Pancreas (tissue), 10 donors: Measurements from ENCODE around the gene NRSN1. TPM values are rescaled to one million over a fixed set of nuclear protein-coding genes. Genes with fewer than 3 reads are reported as not detected.
A peak's percentile ranks its signal among the peaks of the same experiment; 100 is the strongest.

Experiments
- ATAC-seq, 4 donors: fragments of 200-7000 bp; cut with Tn5 transposase; one replicate each; pipeline versions ENCODE4 v1.8.0 to v1.9.1; 2020; ENCODE audit warnings: mild to moderate bottlenecking in 4 of 4, moderate library complexity in 4 of 4
- DNase-seq, 6 donors: peaks; one replicate each; pipeline ENCODE4 v3.0.0-alpha.2; 2020
- FAIRE-seq: peaks from 2 replicates; lab custom pipeline; 2012; peaks lifted over from hg19 to GRCh38; lab: Jason Lieb, UNC
- H3K27ac ChIP-seq, 4 donors: fragments of 200-600 bp; sonication (generic); 1 replicate in 3 of 4; 2 replicates in 1 of 4; pipeline versions ENCODE4 v1.5.0 to v1.8.0; 2020
- H3K27me3 ChIP-seq, 4 donors: fragments of 200-600 bp; one replicate each; pipeline ENCODE4 v1.8.0; 2021
- H3K36me3 ChIP-seq, 3 donors: fragments of 200-600 bp; sonication (generic) in 1 of 3; one replicate each; pipeline versions ENCODE4 v1.5.0 to v1.8.0; 2020 to 2021
- H3K4me1 ChIP-seq, 3 donors: fragments of 200-600 bp; one replicate each; pipeline ENCODE4 v1.8.0; 2021
- H3K4me3 ChIP-seq, 4 donors: fragments of 200-600 bp; sonication (generic) in 2 of 4; one replicate each; pipeline versions ENCODE4 v1.5.0 to v1.8.0; 2020 to 2021
- H3K9me3 ChIP-seq, 4 donors: fragments of 200-600 bp; one replicate each; pipeline ENCODE4 v1.8.0; 2021
- CTCF ChIP-seq, 4 donors: fragments of 200-600 bp; sonication (generic) in 3 of 4; IDR thresholded peaks; one replicate each; pipeline versions ENCODE4 v1.5.0 to v1.8.0; 2021; ENCODE audit warnings: antibody characterized with exemption in 4 of 4
- WGBS, 2 donors: extraction: QIAGEN DNeasy Blood & Tissue Kit; methylation state at CpG; one replicate each; pipeline ENCODE4 v1.1.7; 2013; 5-methylcytosine and 5-hydroxymethylcytosine counted together
- intact Hi-C, 3 donors: fragments of 100-400 bp; cut with DNase I; formaldehyde crosslinking; loops; one replicate each; pipeline versions ENCODE4 v1.11.1 to v1.14.2; 2022
- polyA plus RNA-seq, 2 donors: library from polyadenylated mRNA; stranded (reverse); fragments of 200-250 nt; gene quantifications; one replicate each; pipeline ENCODE4 v1.2.3, GENCODE V29; 2013
- total RNA-seq, 6 donors: library from RNA; stranded (reverse); fragmentation: NEBNext Ultra II Directional in 4 of 6; extraction: Animal tissue kit (Norgen Biotek cat#: 25700) in 4 of 6; gene quantifications; one replicate each; pipeline versions ENCODE4 v1.2.1 to v1.2.4, GENCODE V29; 2021 to 2023
- donor health status: healthy with polysubstance abuse.
- donor health status: DM: no; HTN: no; CAD: no; lungs with moderate emphysema.
- donor health status: DM: no; HTN: no; CAD: no.
- donor health status: control.
- donor health status: control.
- donor health status: Bipolar disorder and iron deficiency.
- donor health status: DM: yes; HTN: yes; CAD: no.
- donor health status: DM: no; HTN: no; CAD: no.
- donor health status: DM: no; HTN: no; CAD: no.
- donor health status: DM: yes; HTN: yes; CAD: no.

The NRSN1 gene, protein sequence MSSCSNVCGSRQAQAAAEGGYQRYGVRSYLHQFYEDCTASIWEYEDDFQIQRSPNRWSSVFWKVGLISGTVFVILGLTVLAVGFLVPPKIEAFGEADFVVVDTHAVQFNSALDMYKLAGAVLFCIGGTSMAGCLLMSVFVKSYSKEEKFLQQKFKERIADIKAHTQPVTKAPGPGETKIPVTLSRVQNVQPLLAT
- total RNA-seq: under 1 TPM in 5 of 6 donors, not detected in 1; 0.12 to 0.37 (median 0.28) TPM
- polyA plus RNA-seq: 1 to 10 TPM in 1 of 2 donors, under 1 TPM in 1; 0.23 to 1.2 TPM

GRCh38 chr6:24125980-24126379 is at the start of gene NRSN1:
NRSN1 (plus strand) TSS chr6:24126215; CDS start chr6:24134328, 8,113 bp downstream.
- H3K36me3 ChIP-seq: no peaks in the 10 kb centered on the region
- no peaks in the 10 kb centered on the region for H3K4me1 ChIP-seq
- ATAC-seq (peak; percentile 67 to 84 (median 74)), DNase-seq (peak; percentile 2 to 71 (median 27)), FAIRE-seq (no peak)
- peak within 1 kb of the TSS in 2 of 4 donors; percentile 8 to 20 for H3K4me3 ChIP-seq
- 3 to 6% methylated on average over 30 to 37 of the region's 37 CpGs for WGBS, 2 donors
- intact Hi-C loops: no loop called here
- H3K27me3 ChIP-seq: no peaks in the 10 kb centered on the region
- TF ChIP-seq CTCF (IDR thresholded peaks at IDR 0.05): no peak
- H3K9me3 ChIP-seq: no peaks in the 10 kb centered on the region
- H3K27ac ChIP-seq: no peak within 1 kb of the TSS

- intact Hi-C loops: no loop called here
- WGBS, 2 donors: 59 to 76% methylated on average over 3 of the region's 3 CpGs
- Histone ChIP-seq H3K36me3 (no peaks in the 10 kb centered on the region), H3K9me3 (no peaks in the 10 kb centered on the region), H3K27me3 (no peaks in the 10 kb centered on the region), H3K4me3 (no peak overlapping the region), H3K4me1 (no peaks in the 10 kb centered on the region), H3K27ac (no peak overlapping the region)
- FAIRE-seq: no peak
- no peak for ATAC-seq
- no peak for DNase-seq
- TF ChIP-seq CTCF (IDR thresholded peaks at IDR 0.05): no peak
Measured at GRCh38 chr6:24078200-24078599, 47.8 kb upstream of the NRSN1 start.

- TF ChIP-seq CTCF (IDR thresholded peaks at IDR 0.05): no peak
- Histone ChIP-seq H3K27ac (no peak overlapping the region), H3K27me3 (no peaks in the 10 kb centered on the region), H3K4me3 (no peak overlapping the region), H3K36me3 (no peaks in the 10 kb centered on the region), H3K4me1 (no peaks in the 10 kb centered on the region), H3K9me3 (no peaks in the 10 kb centered on the region)
- intact Hi-C loops: no loop called here
- DNase-seq (no peak), ATAC-seq (no peak), FAIRE-seq (no peak)
- WGBS, 2 donors: 55 to 71% methylated on average over 2 of the region's 2 CpGs
Measured at GRCh38 chr6:24079076-24079475, 46.9 kb upstream of the NRSN1 start.

DNA sequence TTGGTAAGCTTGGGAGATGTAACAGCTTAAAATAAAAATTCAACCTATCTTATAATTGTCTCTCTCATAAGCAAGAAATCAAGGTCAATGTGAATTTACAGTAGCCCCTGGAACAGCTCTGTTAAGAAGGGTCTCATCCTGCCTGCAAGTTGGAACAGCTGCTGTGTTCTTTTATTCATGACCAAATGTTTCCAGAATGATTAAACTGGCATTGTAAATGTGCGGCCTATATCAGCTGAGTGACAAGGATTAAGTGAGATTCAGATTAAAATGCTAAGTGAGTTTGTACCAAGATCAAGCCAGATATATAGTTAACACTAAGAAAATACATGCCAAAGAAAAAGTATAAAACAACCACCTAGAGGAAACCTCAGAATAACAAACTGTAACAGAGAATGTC is 45.3 kb upstream of the NRSN1 start:
- H3K27ac ChIP-seq: no peak overlapping the region
- no peak for DNase-seq
- 23 to 31% methylated on average over 1 of the region's 1 CpG for WGBS, 2 donors
- no peaks in the 10 kb centered on the region for H3K9me3 ChIP-seq
- H3K27me3 ChIP-seq: no peaks in the 10 kb centered on the region
- no peak for FAIRE-seq
- no peak for TF ChIP-seq CTCF (IDR thresholded peaks at IDR 0.05)
- H3K4me3 ChIP-seq: no peak overlapping the region
- no peaks in the 10 kb centered on the region for H3K4me1 ChIP-seq
- no peak for ATAC-seq
- no peaks in the 10 kb centered on the region for H3K36me3 ChIP-seq
- intact Hi-C loops: no loop called here

DNA sequence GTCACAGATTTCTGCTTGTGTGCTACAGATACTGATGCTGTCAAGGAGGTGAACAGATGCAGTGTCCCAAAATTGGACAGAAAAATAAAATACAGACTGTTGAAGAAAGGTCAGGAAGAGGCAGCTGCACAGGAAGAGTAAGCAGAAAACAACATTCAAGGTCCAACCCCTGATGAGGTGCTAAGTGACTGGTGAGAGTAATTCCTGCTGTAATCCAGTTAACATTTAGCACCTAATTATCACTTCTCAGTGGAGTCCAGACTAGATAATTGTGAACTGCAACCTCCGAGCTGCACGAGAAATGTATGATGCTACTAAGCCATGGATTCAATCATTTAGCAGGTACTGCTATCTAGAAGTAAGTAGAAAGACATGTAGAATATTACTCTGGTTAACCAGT is 36.3 kb upstream of the NRSN1 start:
- no peak for TF ChIP-seq CTCF (IDR thresholded peaks at IDR 0.05)
- WGBS, 2 donors: 32 to 47% methylated on average over 2 of the region's 2 CpGs
- no peak for DNase-seq
- no peak for FAIRE-seq
- no peak for ATAC-seq
- H3K27me3 ChIP-seq: no peaks in the 10 kb centered on the region
- H3K4me3 ChIP-seq: no peak overlapping the region
- H3K36me3 ChIP-seq: no peaks in the 10 kb centered on the region
- no peaks in the 10 kb centered on the region for H3K4me1 ChIP-seq
- no peaks in the 10 kb centered on the region for H3K9me3 ChIP-seq
- no peak overlapping the region for H3K27ac ChIP-seq
- intact Hi-C loops: no loop called here
